Measurements from ENCODE around the gene CUL2.
"Not testable (repeated sequence)": the region's sequence is repeated elsewhere in the genome, so short reads cannot be mapped to it uniquely, and the experiment has no call there.

Gene CUL2

DNA sequence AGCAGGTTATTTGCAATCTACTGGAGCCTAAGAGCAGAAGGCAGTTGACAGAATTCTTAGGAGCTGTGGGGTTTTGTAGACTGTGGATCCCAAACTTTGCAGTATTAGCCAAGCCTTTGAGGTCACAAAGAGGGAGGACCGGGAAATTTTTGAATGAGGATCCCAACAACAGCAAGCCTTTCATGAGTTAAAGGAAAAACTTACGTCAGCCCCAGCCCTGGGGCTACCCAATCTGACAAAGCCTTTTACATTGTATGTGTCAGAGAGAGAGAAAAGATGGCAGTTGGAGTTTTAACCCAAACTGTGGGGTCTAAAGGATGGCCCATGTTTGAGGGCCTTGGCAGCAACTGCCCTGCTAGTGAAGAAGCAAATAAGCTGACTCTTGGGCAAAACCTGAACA is 117.5 kb downstream of the CUL2 start:
- H3K79me2 ChIP-seq (ENCODE audit: insufficient read depth, low read length); H4K20me1 ChIP-seq (ENCODE audit: low read depth, low read length); H3F3A ChIP-seq (ENCODE audit: insufficient read depth); H3K9me2 ChIP-seq (replicated peaks; ENCODE audit: insufficient read depth, low read length); H2AFZ ChIP-seq (ENCODE audit: low read depth, low read length, severe bottlenecking); H3K36me3 ChIP-seq (ENCODE audit: low read length); H3K4me2 ChIP-seq (ENCODE audit: low read depth, low read length, poor library complexity, severe bottlenecking); H3K4me3 ChIP-seq (ENCODE audit: insufficient read depth, low read length, poor library complexity, severe bottlenecking); H3K27me3 ChIP-seq (ENCODE audit: low read length); H3K9ac ChIP-seq (ENCODE audit: low read length); H3K27ac ChIP-seq (ENCODE audit: low read depth, low read length); H3K9me3 ChIP-seq (ENCODE audit: insufficient read depth, low read length): not testable (repeated sequence)

DNA sequence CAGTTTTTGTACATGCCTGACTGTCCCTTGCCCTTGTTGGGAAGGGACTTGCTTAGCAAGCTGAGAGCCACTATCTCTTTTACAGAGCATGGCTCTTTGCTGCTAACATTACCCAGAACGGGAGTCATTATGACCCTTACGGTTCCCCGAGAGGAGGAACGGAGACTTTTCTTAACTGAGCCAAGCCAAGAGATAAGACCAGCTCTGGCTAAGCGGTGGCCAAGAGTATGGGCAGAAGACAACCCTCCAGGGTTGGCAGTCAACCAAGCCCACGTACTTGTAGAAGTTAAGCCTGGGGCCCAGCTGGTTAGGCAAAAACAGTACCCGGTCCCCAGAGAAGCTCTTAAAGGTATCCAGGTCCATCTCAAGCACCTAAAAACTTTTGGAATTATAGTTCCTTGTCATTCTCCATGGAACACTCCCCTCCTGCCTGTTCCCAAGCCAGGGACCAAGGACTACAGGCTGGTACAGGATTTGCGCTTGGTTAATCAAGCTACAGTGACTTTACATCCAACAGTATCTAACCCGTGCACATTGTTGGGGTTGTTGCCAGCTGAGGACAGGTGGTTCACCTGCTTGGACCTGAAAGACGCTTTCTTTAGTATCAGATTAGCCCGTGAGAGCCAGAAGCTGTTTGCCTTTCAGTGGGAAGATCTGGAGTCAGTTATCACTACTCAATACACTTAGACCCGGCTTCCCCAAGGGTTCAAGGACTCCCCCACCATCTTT is 118.4 kb downstream of the CUL2 start:
- H4K20me1 ChIP-seq (ENCODE audit: low read depth, low read length); H3K9ac ChIP-seq (ENCODE audit: low read length); H3K9me2 ChIP-seq (replicated peaks; ENCODE audit: insufficient read depth, low read length); H3K9me3 ChIP-seq (ENCODE audit: insufficient read depth, low read length); H3K27ac ChIP-seq (ENCODE audit: low read depth, low read length); H3K27me3 ChIP-seq (ENCODE audit: low read length); H3K36me3 ChIP-seq (ENCODE audit: low read length); H2AFZ ChIP-seq (ENCODE audit: low read depth, low read length, severe bottlenecking); H3K4me2 ChIP-seq (ENCODE audit: low read depth, low read length, poor library complexity, severe bottlenecking); H3K4me3 ChIP-seq (ENCODE audit: insufficient read depth, low read length, poor library complexity, severe bottlenecking); H3K79me2 ChIP-seq (ENCODE audit: insufficient read depth, low read length); H3F3A ChIP-seq (ENCODE audit: insufficient read depth): not testable (repeated sequence)

DNA sequence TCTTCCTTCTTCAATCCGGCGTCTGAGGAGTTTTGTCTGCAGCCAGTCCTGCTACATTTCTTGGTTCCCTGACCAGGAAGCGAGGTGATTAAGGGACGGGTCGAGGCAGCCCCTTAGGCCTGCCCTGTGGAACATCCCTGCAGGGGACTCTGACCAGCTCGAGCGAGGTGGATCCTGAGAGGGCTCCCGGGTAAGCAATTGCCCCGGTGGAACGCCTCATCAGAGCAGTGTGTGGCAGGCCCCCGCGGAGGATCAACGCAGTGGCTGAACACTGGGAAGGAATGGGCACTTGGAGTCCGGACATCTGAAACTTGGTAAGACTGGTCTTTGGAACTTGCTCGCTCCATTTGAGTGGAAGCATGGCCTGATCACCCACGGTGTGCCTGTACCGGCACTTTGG is 121.0 kb downstream of the CUL2 start:
- TF ChIP-seq CTCF (IDR thresholded peaks at IDR 0.05; ENCODE audit: insufficient read depth, low read length, poor library complexity, severe bottlenecking): no peak
- no peak for TF ChIP-seq EZH2phosphoT487 (conservative IDR thresholded peaks at IDR 0.05; ENCODE audit: low read length)
- Histone ChIP-seq H3K9me3 (ENCODE audit: insufficient read depth, low read length) (no peaks in the 10 kb centered on the region), H3K9ac (ENCODE audit: low read length) (no peak overlapping the region), H3K27ac (ENCODE audit: low read depth, low read length) (no peak overlapping the region), H3K9me2 (replicated peaks; ENCODE audit: insufficient read depth, low read length) (no peaks in the 10 kb centered on the region), H3F3A (ENCODE audit: insufficient read depth) (no peaks in the 10 kb centered on the region), H3K36me3 (ENCODE audit: low read length) (no peaks in the 10 kb centered on the region), H2AFZ (ENCODE audit: low read depth, low read length, severe bottlenecking) (no peak overlapping the region), H3K4me3 (ENCODE audit: insufficient read depth, low read length, poor library complexity, severe bottlenecking) (no peak overlapping the region), H4K20me1 (ENCODE audit: low read depth, low read length) (no peaks in the 10 kb centered on the region), H3K4me2 (ENCODE audit: low read depth, low read length, poor library complexity, severe bottlenecking) (no peak overlapping the region), H3K79me2 (ENCODE audit: insufficient read depth, low read length) (no peaks in the 10 kb centered on the region), H3K27me3 (ENCODE audit: low read length) (no peaks in the 10 kb centered on the region)

DNA sequence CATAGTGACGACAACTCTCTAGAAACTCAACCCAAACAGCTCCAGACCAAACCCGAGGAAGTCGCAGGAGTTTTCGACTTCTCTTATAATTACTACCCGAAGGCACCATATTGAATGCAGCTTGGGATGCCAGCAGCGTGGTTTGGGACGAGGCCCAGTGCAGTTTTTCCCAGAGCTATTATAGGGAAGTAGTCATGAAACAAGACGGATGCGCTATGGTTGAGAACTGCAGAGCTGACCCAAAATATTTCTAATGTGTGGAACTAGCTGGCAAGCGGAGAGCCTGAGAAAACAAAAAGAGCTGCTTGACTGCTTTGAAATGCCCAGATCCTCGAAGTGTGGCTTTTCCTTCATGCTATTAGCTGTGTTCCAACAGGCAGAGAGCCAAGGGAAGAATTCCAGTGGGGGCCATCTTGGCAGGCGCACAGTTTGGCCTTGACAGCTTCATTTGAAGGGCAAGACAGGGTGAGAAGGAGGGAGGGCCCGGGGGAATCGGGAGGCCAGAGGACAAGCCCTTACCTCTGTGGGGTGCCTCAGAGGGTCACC is 122.7 kb downstream of the CUL2 start:
- H3K36me3 ChIP-seq (ENCODE audit: low read length): no peaks in the 10 kb centered on the region
- H3K27ac ChIP-seq (ENCODE audit: low read depth, low read length): no peak overlapping the region
- no peak overlapping the region for H2AFZ ChIP-seq (ENCODE audit: low read depth, low read length, severe bottlenecking)
- no peaks in the 10 kb centered on the region for H3K9me3 ChIP-seq (ENCODE audit: insufficient read depth, low read length)
- no peak overlapping the region for H3K9ac ChIP-seq (ENCODE audit: low read length)
- H3K27me3 ChIP-seq (ENCODE audit: low read length): no peaks in the 10 kb centered on the region
- no peaks in the 10 kb centered on the region for H3K9me2 ChIP-seq (replicated peaks; ENCODE audit: insufficient read depth, low read length)
- no peak overlapping the region for H3K4me3 ChIP-seq (ENCODE audit: insufficient read depth, low read length, poor library complexity, severe bottlenecking)
- TF ChIP-seq CTCF (IDR thresholded peaks at IDR 0.05; ENCODE audit: insufficient read depth, low read length, poor library complexity, severe bottlenecking): no peak
- no peak for TF ChIP-seq EZH2phosphoT487 (conservative IDR thresholded peaks at IDR 0.05; ENCODE audit: low read length)
- H4K20me1 ChIP-seq (ENCODE audit: low read depth, low read length): no peaks in the 10 kb centered on the region
- H3F3A ChIP-seq (ENCODE audit: insufficient read depth): no peaks in the 10 kb centered on the region
- H3K79me2 ChIP-seq (ENCODE audit: insufficient read depth, low read length): no peaks in the 10 kb centered on the region
- no peak overlapping the region for H3K4me2 ChIP-seq (ENCODE audit: low read depth, low read length, poor library complexity, severe bottlenecking)
